Activated CD4-positive, CD25-positive, alpha-beta regulatory T cell treated with anti-CD3 and anti-CD28 coated beads, Interleukin-2, amount 50 U/mL, for 16 hours (primary cell): ENCODE data around the gene FLNA.
"Not testable (repeated sequence)": the region's sequence is repeated elsewhere in the genome, so short reads cannot be mapped to it uniquely, and the experiment has no call there.

Experiments
- DNase-seq: peaks from one replicate; pipeline ENCODE4 v3.0.0-alpha.2; 2020; ENCODE audit warnings: low read depth, low spot score

Gene FLNA

GRCh38 chrX:154374313-154375155 is at the start of gene FLNA:
FLNA (minus strand) TSS chrX:154374634; CDS start chrX:154371245, 3,389 bp downstream.
- DNase-seq: no peak

GRCh38 chrX:154420402-154420756 is 45.9 kb upstream of the FLNA start:
- DNase-seq: no peak

GRCh38 chrX:154419688-154420401 is 45.4 kb upstream of the FLNA start:
- no peak for DNase-seq

GRCh38 chrX:154419189-154419588 is 44.8 kb upstream of the FLNA start:
- no peak for DNase-seq

- no peak for DNase-seq
Measured at GRCh38 chrX:154417157-154417556, 42.7 kb upstream of the FLNA start.

GRCh38 chrX:154413142-154413541 is 38.7 kb upstream of the FLNA start:
- no peak for DNase-seq

- no peak for DNase-seq
Measured at GRCh38 chrX:154412468-154412867, 38.0 kb upstream of the FLNA start.

- no peak for DNase-seq
Measured at GRCh38 chrX:154411981-154412340, 37.5 kb upstream of the FLNA start.

- DNase-seq: no peak
Measured at GRCh38 chrX:154409222-154409871, 34.9 kb upstream of the FLNA start, which contains the start of gene DNASE1L1. DNASE1L1 (minus strand) TSS chrX:154409254; CDS start chrX:154405568, 3,686 bp downstream.

GRCh38 chrX:154408659-154409221 is 34.3 kb upstream of the FLNA start:
- DNase-seq: no peak

GRCh38 chrX:154404625-154405192 is 30.3 kb upstream of the FLNA start:
- DNase-seq: no peak

GRCh38 chrX:154403858-154404257 is 29.4 kb upstream of the FLNA start:
- no peak for DNase-seq

- DNase-seq: no peak
Measured at GRCh38 chrX:154403192-154403591, 28.8 kb upstream of the FLNA start.

GRCh38 chrX:154402622-154403127 is 28.2 kb upstream of the FLNA start:
- no peak for DNase-seq

GRCh38 chrX:154401918-154402621 is 27.6 kb upstream of the FLNA start:
- no peak for DNase-seq

- no peak for DNase-seq
Measured at GRCh38 chrX:154401045-154401799, 26.8 kb upstream of the FLNA start.

GRCh38 chrX:154400369-154400817 is 26.0 kb upstream of the FLNA start:
- not testable (repeated sequence) for DNase-seq

GRCh38 chrX:154399527-154400368 is 25.3 kb upstream of the FLNA start:
- DNase-seq: no peak
